Measurements from ENCODE around the gene FIGNL1. TPM values are rescaled to one million over a fixed set of nuclear protein-coding genes. Genes with fewer than 3 reads are reported as not detected.

FIGNL1 gene
- total RNA-seq, 1 experiment from 2014 or later: 13.8 TPM

- H2BK15ac ChIP-seq (ENCODE audit: low read depth, low read length): no peak overlapping the region
- Mint-ChIP-seq H3K4me1 (peaks cover 7 to 8% of the 10 kb centered on the region in 2 experiments), H3K4me3 (no peak overlapping the region; a peak in 1 of 5 replicates), H3K36me3 (ENCODE audit: insufficient read depth in 1 of 3, low read depth in 3 of 3) (no peaks in the 10 kb centered on the region), H3K9me3 (no peaks in the 10 kb centered on the region), H3K27me3 (ENCODE audit: low read depth) (peaks cover 3% of the 10 kb centered on the region; the same call in 1 of the 2 replicates), H3K27ac (no peak overlapping the region)
- no peak overlapping the region for H4K8ac ChIP-seq (replicated peaks; ENCODE audit: insufficient read length, low read depth, low read length)
- H3K14ac ChIP-seq (ENCODE audit: insufficient read depth, low read length): no peak overlapping the region
- no peak overlapping the region for H2BK120ac ChIP-seq (ENCODE audit: low read depth, low read length, poor library complexity, severe bottlenecking)
- no peak overlapping the region for H4K91ac ChIP-seq (ENCODE audit: insufficient read length, low read depth, low read length)
- H3K4ac ChIP-seq (ENCODE audit: low read depth, low read length): no peak overlapping the region
- DNase-seq: no peak
- no peaks in the 10 kb centered on the region for H3K4me1 ChIP-seq (ENCODE audit: insufficient read depth, low read length)
- no peaks in the 10 kb centered on the region for H3K9me3 ChIP-seq (ENCODE audit: control insufficient read depth, low read depth, low read length)
- no peaks in the 10 kb centered on the region for H4K20me1 ChIP-seq (ENCODE audit: control insufficient read depth, insufficient read depth, insufficient read length)
- no peak overlapping the region for H3T11ph ChIP-seq (ENCODE audit: low read length)
- no peak overlapping the region for H2AK5ac ChIP-seq (ENCODE audit: insufficient read length, low read length)
- no peaks in the 10 kb centered on the region for H3K27me3 ChIP-seq (ENCODE audit: insufficient read depth, low read length)
- no peak overlapping the region for H3K56ac ChIP-seq (ENCODE audit: insufficient read length, low read depth, low read length)
- no peak overlapping the region for H2AFZ ChIP-seq (ENCODE audit: low read length)
- no peak overlapping the region for H3K18ac ChIP-seq (ENCODE audit: insufficient read length, low read depth, low read length)
- TF ChIP-seq, protein P1, sequence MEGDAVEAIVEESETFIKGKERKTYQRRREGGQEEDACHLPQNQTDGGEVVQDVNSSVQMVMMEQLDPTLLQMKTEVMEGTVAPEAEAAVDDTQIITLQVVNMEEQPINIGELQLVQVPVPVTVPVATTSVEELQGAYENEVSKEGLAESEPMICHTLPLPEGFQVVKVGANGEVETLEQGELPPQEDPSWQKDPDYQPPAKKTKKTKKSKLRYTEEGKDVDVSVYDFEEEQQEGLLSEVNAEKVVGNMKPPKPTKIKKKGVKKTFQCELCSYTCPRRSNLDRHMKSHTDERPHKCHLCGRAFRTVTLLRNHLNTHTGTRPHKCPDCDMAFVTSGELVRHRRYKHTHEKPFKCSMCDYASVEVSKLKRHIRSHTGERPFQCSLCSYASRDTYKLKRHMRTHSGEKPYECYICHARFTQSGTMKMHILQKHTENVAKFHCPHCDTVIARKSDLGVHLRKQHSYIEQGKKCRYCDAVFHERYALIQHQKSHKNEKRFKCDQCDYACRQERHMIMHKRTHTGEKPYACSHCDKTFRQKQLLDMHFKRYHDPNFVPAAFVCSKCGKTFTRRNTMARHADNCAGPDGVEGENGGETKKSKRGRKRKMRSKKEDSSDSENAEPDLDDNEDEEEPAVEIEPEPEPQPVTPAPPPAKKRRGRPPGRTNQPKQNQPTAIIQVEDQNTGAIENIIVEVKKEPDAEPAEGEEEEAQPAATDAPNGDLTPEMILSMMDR (conservative IDR thresholded peaks at IDR 0.05): no peak
- no CpG with 5 or more reads among the region's 4 CpGs for WGBS (ENCODE audit: extremely low coverage, insufficient read length, low lambda C conversion rate)
- H2BK5ac ChIP-seq (ENCODE audit: insufficient read length, low read length): no peak overlapping the region
- no peaks in the 10 kb centered on the region for H3K23me2 ChIP-seq (ENCODE audit: insufficient read length, low read depth, low read length, poor library complexity, severe bottlenecking)
- H2BK12ac ChIP-seq (ENCODE audit: insufficient read length, low read depth, low read length): no peak overlapping the region
- no peaks in the 10 kb centered on the region for H3K79me2 ChIP-seq (ENCODE audit: insufficient read depth, low read length)
- H3K9ac ChIP-seq (ENCODE audit: extremely low read depth, insufficient read length, low read length): no peak overlapping the region
- H3K4me2 ChIP-seq (ENCODE audit: insufficient read depth, insufficient read length, low read length): no peak overlapping the region
- no peaks in the 10 kb centered on the region for H3K79me1 ChIP-seq (ENCODE audit: insufficient read depth, low read depth, low read length, poor library complexity, severe bottlenecking)
- H3K27ac ChIP-seq (ENCODE audit: insufficient read length, low read depth, low read length): no peak overlapping the region
- no peak overlapping the region for H2BK20ac ChIP-seq (ENCODE audit: low read depth, low read length, poor library complexity, severe bottlenecking)
- no peak overlapping the region for H4K5ac ChIP-seq (ENCODE audit: insufficient read length, low read depth, low read length)
- no peak overlapping the region for H3K23ac ChIP-seq (ENCODE audit: insufficient read length, low read depth, low read length)
These were observed 25.2 kb upstream of the FIGNL1 start for GRCh38 chr7:50475340-50475739.
